NCI-H1105 (cell line): ENCODE data around the gene RASAL2.
A peak's percentile ranks its signal among the peaks of the same experiment; 100 is the strongest.

Experiments
- DNase-seq: peaks from one replicate; lab custom pipeline; 2025; lab: John Stamatoyannopoulos, UW

The RASAL2 gene

DNA sequence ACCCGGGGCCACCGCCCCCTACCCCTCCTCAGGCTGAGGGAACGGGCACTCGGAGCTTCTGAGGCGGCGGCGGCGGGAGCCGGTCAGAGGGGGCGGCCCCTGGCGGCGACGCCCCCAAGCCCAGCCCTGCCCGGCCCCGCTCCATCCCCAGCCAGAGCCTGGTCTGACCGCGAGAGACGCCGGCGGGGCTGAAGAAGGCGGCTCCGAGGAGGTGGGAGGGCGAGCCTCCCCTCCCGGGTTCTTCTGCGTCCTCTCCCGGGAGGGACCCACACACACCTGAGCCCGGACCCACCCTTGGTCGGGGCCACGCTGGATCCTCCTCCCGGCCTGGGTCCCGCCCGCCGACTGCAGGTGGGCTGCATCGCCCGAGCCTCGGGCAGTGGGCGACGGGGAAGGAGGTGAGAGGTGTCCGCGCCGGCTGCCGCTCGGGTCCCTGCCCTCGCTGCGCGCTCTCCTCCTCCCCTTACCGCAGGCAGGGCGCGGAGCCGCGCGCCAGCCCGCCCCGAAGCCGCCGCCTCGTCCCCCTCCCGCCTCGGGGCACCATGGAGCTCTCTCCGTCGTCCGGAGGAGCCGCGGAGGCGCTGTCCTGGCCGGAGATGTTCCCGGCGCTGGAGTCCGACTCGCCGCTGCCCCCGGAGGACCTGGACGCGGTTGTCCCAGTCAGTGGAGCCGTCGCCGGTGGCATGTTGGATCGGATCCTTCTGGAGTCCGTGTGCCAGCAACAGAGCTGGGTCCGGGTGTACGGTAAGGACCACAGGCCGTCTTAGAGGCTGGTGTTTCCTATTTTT, at the start of gene RASAL2:
RASAL2 (plus strand) TSS at position 154 of the 788 bp plus-strand sequence; CDS start at position 543, 389 bp downstream.
- DNase-seq = peak; percentile 26

DNA sequence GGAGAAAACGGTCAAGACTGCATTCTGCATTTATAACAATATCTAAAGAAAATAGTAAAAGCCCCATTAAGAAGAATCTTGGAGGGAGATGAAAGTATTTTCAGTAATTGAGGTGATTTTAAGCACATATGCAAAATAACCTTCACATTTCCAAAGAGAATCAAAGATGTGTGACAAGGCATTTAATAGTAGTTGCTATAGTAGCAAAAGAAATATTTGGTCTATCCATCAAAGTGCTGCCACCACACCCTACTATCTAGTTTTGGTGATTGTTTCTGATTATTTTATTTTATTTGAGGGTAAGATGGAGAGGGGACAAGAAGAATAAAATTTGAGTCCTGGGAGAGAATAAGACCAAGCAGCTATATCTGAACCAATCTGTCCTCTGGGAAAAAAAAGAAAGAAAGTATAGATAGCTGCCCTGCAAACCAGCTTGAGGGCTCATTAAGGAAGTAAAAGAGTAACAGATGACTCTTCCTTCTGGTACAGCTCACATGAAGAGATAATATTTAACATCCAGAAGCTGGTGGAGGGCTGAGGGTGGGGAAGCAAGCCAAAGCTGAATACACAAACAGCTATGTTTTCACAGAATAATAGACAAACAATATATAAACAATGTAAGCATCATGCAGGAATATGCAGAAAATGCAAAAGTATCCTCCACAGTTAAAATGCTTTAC, 47.2 kb upstream of the RASAL2 start:
- no peak for DNase-seq

DNA sequence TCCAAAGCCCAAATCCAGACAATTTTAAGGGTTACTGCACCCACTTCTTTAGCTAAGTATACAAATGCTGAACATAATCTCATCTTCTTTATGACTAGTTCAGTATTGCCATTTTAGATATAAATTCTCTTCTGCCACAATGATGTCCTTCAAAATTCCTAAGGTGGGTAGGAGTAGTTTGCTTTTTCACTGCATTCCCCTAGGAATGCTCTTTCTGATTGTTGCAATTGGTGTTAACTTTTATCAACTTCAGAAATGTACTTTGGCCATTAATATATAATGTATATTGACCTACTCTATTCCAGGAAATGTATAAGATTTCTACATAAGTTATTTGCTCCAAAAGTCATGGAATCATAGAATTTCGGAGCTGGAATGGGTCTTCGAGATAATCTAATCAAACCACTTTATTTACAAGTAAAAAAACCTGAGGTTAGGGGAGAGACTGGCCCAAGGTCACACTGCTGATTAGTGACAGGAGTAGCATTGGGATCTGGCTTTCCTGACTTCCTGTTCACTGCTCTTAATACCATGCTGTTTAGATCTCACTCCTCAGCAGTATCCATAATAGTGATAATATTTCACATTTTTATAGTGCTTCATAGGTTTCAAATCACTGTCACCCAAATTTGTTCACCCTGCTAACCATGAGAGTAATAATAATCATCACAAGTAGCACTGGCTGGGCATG, 46.4 kb upstream of the RASAL2 start:
- DNase-seq = no peak

DNA sequence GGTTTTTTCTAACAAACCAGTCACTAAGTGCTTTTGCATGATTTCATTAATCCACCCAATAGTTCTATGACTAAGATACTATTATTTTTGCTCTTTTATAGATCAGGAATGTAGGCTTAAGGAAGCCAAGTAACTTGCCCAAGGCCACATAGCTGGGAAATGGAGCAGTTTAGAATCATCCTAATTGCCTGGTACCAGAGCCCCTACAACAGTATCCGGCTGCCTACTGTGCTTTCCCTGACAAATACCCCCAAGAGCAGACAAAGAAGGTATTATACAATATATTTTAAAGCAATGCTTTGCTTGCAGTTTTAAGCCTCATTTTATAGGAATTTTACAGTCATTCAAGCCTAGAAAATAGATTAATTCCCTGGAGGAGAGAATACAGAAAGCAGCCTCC, 45.5 kb upstream of the RASAL2 start:
- DNase-seq = no peak

DNA sequence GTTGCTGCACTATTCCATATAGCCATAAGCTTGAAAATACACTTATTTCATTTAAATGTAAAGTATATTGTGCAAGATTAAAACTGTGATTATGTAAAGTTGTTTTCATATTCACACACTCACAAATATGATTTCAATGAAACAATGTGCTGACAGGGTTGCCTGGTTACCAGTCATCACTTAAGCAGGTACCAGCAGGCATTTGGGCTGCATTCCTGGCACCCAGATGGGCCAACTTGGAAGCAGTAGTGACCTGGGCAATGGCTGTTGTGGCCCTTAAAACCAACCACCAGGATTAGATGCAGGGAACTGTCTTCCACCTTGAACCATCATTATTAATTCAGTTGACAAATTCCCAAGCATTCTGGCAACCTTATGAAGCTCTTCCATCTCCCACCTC, 45.0 kb upstream of the RASAL2 start:
- no peak for DNase-seq

DNA sequence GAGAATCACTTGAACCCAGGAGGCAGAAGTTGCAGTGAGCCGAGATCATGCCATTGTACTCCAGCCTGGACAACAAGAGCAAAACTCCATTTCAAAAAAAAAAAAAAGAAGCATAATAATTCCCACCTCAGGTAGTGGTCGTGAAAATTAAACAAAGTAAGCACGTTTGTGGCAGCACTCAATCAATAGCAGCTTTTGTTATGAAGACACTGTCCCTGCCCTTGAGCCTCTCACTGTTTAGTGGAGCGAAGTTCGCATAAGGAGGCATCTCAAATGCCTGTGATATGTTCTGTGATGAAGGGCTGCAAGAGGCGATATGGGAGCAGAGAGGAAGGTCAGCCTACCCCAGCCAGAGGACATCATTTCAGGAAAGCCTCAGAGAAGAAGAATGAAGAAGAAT, 43.8 kb upstream of the RASAL2 start:
- DNase-seq = no peak

DNA sequence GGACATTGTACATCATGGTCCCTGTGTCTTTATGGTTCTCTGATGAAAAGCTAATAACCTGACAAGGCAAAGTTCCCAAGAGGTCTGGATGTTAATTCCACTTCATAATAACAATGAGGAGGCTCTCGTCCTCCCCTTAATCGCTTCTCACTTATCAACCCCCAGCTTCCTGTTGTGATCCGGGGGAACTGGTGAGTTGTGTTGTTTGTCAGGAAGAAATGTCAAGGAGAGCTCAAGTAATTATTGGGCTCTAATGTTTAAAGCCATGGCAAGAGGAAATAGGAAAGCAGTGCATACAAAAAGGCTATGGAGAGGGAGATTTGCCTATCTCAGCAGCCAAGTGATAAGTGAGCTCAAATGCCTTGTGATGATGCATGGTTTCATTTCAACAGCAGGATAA, 42.8 kb upstream of the RASAL2 start:
- no peak for DNase-seq

DNA sequence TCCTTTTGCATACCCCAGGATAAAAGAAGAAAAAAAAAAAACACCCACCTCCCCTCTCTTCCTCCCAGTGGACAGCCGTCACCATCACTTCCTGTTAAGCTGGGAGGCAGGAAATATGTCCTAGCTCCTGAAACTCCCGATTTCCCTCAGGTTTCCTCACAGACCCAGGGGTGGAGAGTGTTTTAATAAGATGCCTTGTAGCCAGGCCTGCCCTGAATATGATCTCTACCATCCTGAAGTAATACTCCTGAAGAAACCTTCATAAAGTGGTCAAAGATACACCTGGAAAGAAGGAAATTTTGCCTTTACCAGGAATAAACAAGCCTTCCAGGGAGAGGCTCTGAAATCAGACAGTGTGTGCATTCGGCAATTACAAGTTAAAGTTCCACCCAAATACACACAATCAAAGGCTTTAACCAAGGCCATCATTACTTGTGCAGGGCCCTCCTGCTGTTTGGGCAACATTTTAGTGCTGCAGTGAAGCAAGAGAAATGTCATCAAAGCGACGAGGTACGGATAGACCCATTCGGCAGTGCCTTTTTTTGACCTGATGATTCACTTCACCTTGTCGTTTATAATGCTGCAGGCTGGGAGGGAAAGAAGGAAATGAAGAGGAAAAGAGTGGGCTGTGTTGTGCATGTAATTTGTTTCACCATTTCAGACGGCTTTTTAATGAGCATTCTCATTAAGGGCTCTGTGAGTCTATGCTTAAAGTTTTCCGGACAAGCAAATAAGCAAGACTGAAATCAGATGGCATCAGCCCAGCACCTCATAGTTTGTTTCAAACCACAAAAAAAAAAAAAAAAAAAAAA, 41.0 kb upstream of the RASAL2 start:
- DNase-seq = no peak

DNA sequence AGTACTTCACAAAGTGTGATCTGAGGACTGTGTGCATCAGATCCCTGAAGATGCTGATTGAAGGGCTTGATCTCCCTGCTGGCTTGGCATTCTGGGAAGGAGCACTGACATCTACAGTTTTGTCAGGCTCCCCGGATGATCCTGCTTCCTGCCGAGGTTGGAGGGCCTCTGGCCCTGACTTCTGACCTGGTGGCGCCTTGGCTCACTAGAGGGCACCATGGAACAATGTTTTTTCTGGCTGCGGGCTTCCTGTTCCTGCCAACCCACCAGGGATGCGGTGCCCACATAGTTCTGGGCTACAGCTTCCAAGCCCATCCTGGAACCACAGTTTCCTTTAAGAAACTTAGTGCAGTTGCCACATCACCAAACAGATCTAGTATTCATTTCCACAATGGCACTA, 38.8 kb upstream of the RASAL2 start:
- no peak for DNase-seq

DNA sequence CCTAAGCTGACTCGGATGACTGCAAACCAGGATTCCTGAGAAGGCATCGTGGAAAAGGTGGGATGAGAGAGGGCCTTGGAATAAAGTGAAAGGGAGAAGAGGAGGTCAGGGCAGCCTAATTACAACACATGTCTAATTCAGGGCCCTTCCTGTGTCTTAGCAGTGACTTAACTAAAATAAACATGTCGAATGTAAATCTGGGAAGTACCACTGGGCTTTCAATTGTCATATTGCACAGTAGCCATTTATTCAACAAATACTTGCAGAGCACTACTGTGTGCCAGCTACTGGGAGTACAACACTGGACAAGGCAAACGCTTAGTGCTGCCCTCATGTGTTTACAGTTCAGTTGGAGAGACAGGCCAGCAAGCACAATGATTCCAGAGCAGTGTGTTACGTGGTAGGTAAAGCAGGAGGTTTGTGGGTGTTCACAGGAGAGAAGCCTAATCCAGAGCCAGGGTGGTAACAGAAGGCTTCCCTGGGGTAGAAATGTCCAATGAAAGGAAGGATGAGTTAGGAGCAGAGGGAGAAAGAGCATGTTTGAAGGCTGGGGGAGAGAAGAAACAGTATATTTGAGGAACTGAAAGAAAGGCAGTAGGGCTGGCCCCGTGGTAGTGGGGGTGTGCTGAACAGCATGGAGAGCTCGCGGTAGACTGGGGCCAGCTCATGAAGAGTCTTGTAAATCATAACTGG, 38.0 kb upstream of the RASAL2 start:
- DNase-seq = no peak

DNA sequence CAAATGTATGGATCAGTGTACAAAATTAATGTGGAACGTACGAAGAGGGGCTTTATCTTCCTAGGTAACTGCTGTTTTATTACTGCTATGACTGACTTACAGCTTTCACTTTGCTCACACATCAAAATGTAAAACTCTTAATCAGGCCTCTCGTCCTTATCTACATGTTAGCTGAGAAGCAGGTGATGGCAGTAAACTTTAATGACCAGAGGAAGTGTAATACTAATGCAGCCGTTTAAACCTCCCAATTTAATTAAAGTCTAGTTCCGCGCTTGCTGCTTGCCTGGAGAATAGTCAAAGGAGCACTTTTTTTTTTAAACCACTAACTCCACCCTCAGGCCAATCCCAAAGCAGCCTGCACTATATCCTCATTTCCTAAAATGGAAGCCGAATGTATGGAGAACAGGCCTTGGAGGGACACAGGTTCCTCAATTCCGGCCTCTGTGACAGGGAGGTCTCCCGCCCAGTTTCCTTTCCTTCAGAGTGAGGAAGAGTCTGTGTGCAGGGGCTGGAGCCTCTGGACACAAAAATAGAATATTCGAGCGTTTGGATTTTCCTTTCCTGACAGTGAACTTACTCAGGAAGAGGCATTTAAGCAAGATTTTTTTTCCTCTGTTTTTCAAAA, 36.7 kb upstream of the RASAL2 start:
- DNase-seq = no peak

DNA sequence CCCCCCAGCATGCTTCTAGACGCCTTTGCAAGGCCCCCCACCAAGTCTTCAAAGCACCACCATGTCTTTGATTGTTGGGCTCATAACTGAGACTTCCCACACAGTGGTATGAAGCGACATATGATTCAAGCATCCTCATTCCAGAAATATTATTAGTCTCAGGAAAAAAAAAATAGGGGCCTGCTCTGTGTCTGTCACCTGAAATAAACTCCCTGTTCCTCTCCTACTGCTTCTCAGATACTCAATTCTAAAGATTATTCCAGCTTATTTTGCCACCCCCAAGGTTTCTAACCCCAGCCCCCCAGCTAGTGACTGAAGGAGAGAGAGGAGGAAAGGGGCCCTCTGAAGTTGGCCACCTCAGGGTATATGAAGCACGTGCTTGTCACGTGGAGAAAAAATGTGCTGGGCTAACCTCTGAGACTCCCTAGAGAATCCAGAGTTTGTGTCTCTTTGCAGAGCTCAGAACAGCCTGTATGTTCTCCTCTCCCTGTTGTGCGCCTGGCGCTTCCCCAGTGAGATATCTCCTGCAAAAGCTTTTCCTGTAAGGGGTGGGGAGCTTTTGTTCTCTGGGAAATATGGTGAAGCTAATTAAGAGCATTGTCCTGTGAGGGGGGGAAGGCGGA, 35.9 kb upstream of the RASAL2 start:
- DNase-seq = no peak

DNA sequence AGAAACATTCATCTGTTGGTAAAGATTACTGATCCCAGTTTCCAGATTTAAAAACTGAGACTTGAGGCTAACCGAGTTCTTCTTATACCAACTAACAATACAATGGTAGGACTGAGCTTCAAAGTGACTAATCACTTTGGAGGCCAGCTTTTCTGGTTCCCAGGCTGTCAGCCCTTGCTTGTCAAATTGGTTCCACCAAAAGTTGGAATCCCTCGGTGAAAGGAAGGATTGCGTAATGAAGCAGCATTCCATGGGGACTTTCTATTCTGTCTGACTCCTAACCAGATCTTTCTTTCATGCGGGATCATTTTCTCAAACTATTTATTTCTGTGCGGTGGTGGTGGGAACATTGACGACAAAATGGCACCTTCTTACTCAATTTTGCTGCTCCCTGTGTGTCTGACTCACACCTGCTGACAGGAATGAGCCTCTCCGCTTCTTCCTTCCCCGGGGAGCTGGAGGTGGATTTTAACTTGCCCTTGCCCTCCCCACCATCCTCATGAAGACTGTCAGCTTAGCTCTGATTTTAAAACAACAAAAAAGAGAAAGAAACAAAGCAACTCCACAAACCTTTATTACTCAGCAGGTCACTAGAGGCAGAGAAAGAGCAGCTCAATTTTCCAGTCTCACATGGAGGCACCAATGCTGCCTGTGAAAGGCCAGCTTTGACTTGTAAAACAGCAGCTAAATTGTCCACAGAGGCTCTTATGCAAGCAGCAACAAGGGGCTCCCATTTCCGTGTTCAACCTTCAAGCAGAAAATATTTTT, 32.9 kb upstream of the RASAL2 start:
- DNase-seq = no peak

DNA sequence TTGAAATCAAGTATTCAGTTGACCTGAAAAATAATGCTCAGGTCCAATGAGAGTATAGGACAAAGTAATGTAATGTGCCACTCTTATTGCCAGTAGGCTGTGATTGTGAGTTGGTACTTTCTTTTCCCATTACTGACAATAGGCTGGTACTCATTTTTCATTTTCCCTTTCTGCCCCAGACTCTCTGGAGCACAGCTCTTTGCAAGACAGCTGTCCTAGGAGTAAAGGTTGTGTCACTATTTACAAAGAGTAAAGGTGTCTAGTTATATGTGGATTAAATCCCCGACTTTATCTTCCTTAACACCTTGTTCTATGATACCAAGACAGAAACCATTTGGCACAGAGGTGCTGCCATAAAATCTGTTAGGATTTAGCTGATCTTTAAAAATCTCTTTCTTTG, 32.3 kb upstream of the RASAL2 start:
- DNase-seq = no peak

DNA sequence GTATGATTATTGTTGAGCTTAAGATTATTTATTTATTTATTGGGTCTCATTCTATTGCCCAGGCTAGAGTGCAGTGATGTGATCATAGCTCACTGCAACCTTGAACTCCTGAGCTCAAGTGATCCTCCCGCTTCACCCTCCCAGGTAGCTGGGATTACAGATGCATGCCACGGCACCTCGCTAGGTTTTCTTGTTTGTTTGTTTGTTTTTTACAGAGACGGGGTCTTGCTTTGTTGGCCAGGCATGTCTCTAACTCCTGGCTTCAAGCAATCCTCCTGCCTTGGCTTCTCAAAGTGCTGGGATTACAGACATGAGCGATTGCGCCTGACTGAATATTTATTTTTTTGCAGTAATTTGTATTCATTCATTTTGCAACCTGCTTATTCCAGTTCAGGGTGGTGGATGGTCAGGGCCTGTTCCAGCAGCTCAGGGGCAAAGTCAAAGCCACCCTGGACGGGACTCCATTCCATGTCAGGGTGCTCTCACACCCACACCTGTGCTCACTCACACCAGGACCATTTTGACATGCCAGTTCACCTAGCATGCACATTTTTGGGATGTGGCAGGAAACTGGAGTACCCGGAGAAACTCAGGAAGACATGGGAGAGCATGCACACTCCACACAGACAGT, 29.6 kb upstream of the RASAL2 start:
- no peak for DNase-seq

DNA sequence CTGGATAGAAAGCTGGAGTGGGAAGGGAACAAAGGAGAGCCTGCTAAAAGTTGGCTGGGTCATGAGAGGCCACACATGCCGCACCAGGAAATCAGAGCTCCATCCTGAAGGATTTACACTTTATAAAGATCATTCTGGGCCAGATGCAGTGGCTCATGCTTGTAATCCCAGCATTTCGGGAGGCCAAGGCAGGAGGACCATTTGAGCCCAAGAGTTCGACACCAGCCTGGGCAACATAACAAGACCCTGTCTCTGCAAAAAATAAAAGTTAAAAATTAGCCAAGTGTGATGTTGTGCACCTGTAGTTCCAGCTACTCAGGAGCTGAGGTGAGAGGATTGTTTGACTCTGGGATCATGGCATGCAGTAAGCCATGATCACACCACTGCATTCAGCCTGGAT, 28.7 kb upstream of the RASAL2 start:
- DNase-seq = no peak

DNA sequence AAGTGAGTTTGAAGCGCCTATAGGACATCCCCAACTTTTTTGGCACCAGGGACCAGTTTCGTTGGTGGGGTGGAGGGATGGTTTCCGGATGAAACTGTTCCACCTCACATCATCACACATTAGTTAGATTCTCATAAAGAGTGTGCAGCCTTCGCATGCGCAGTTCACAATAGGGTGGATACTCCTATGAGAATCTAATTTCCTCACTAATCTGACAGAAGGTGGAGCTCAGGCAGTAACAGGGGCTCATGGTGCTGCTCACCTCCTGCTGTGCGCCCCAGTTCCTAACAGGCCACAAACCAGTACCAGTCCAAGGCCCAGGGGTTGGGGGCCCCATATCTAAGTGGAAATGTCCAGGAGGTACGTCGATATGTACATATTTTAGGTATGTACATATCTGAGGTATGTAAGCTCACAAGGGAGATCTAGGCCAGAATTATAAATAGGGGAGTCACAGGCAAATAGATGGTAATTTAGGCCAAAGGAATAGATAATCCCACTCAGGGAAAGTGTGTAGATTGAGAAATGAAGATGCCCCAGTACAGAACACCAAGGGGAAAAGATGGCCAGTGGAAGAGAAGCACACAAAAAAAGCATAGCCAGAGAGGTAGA, 27.5 kb upstream of the RASAL2 start:
- DNase-seq = no peak

DNA sequence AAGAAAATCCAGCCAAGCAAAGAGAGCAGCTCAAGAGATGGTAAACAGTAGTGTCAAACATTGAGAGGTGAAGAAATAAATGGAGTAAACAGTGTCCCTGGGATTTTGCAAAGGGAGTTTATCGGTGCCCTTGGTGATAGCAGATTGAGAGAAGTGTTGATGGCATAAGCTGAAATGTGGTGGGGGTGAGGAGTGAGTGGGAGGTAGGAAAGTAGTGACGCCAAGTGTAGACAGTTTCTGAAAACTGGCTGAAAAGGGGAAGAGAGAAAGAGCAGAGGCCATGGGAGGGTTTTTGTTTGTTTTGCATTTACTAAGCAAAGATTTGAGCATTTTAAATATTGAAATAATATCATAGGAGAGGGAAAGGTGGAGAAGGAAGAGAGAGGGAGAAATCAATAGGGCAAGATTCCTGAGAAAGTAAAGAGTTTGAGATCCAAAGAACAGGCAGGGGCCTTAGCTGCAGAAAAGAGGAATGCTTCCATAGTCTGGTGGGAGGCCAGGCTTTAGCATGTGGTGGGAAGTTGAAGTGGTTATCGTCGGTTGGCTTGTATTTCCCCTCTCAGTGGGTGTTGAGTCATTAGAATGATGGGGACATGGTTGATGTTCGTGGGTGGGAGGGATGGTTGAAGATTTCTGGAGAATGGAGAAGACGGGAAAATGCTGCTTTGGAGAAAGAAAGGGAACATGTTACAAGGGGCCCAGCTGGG, 26.8 kb upstream of the RASAL2 start:
- no peak for DNase-seq
